AG08395 (cell line): ENCODE measurements around the gene CFP.

Source experiments
- DNase-seq: peaks from one replicate; pipeline ENCODE4 v3.0.0; 2012; ENCODE audit warnings: mixed read lengths, low spot score

Gene CFP

DNA sequence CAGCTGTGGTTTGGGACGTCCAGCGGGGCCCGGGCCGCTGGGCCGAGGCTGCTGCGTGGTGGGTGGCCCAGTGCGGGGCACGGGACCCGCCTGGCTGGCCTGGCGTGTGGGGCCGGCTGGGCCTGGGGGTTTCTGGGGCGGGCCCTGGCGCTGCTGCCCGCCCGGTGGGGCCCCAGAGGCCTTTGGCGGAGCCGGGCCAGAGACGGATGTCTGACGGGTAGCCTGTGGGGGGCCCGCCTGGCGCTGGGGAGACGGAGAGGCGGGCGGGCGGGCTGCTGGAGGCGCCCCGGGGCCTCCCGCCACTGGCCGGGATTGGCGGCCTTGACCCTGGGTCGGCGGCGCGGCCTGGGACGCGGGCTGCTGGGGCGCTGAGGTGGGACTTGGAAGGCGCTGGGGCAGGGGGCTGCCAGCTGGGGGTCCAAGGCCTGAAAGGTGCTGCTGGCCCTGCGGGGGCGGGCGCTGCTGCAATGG lies 55.6 kb downstream of the CFP start:
- DNase-seq: no peak

GRCh38 chrX:47573341-47574075 lies 56.2 kb downstream of the CFP start:
- peak; percentile 25 for DNase-seq
